Daoy (cell line): ENCODE results near the gene IL4I1. TPM values are rescaled to one million over a fixed set of nuclear protein-coding genes. Genes with fewer than 3 reads are reported as not detected.

ENCODE experiments used
- DNase-seq: peaks from one replicate; pipeline ENCODE4 v3.0.0-alpha.2; 2015; ENCODE audit warnings: low read depth
- total RNA-seq: library from RNA; depleted of rRNA; stranded (reverse); fragments of >200 nt; shearing (Covaris generic); gene quantifications from 2 replicates; pipeline ENCODE4 v1.2.3, GENCODE V29; 2014

Gene IL4I1
- total RNA-seq, 1 experiment from 2014 or later, result 9.1 TPM

- no peak for DNase-seq
Observed at GRCh38 chr19:49863935-49864320, 32.8 kb downstream of the IL4I1 start.

DNA sequence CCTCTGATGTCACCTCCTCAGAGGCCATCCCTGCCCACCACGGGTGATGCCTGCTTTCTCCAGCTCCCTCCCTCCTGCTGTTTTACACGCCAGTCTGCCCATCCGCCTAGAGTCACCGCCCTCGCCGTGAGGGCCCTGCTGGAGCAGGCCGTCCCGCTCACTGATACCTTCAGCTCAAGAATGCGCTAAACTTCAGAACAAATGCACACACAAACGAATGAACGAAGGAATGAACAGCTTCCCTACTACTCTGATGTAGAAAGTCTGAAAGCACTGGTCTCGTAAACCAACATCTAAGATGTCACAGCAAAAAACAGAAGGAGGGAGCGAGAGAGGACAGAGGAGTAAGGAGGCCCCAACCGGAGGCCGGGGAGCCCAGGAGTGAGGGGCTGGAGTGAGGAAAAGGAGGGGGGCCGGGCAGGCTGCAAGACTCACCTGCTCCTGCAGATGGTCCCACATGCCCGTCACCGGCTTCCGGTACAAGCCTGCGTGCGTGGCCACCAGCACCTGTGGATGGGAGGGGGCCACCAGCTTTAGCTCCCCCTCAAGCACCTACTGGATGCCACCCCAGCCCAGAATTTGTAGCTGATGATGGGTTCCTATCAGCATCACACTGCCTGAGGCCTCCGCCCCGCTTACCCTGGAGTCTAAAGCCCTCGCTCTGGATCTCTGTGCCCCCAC, 33.3 kb downstream of the IL4I1 start:
- DNase-seq, result no peak

DNA sequence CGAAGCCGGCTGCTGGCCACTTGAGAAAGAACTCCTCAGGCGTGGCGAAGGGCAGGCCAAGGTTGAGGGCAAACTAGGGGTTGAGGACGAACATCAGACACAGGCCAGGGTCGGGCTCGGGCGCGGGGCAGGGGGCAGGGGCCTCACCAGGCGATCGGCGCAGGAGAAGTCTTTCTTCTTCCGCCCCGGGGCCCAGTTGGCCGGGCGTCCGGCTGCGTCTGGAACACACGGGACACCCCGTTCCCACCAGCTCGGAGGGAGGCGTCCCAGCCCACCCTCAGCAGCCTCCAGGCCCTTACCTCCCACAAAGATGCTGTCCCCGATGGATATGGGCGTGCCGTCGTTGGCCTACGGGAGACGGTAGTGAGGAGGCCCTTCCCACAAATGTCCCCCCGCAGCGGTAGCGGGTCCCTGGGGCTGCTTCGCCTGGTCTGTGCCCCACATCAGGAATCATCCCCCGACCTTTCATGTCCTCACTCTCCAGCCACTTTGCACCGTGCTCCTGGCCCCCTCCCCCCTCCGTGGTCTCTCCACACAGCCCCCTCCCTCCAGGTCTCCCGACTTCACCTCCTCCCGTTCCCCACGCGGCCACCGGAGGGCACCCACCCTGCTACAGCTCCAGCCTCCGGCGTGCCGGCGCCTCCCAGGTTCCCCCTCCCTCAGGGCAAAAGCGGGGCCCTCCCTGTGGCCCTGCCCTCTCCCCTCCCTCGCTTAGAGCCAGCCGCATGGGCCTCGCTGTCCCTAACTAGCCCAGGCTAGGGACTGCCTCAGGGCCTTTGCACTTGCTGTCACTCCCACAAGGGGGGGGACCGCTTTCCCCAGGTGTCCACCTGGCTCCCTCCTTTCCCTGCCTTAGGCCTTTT, 34.1 kb downstream of the IL4I1 start:
- DNase-seq, result no peak

DNA sequence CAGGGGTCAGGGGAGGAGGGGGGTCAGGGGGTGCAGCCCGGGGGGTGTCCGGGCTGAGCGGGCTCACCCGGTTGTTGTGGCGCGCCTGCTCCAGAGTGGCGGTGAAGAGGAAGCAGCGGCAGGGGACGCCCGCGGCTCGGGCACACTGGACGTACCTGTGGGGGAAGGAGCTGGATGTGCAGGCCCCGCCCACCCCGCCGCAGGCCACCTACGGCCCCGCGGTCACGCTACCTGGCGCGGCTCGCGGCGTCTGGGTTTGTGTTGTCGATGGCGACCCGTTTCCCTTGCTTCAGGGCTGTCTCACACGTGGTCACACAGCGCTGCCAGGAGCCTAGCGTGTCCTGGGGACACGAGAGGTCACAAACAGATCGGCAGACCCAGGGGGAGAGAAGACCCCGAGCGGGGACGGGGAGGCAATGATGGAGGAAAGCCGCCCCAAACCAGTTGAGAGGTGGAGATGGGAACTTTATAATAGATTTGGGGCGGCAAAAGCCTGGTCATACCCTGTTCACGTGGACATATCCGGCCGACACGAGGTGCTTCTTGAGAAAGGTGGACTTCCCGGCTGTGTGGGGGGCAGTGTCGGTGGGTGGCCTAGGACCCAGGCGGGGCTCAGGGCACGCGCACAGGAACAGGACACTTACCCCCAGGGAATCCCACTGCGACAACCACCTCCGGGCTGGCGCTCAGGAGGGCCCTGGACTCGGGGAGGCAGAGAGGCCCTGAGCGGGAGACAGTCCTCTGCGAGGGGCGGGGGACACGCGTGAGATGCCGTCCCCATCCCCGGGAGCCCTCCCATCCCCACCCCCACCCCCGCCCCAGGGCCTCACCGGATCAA, 34.9 kb downstream of the IL4I1 start:
- DNase-seq, result no peak

DNA sequence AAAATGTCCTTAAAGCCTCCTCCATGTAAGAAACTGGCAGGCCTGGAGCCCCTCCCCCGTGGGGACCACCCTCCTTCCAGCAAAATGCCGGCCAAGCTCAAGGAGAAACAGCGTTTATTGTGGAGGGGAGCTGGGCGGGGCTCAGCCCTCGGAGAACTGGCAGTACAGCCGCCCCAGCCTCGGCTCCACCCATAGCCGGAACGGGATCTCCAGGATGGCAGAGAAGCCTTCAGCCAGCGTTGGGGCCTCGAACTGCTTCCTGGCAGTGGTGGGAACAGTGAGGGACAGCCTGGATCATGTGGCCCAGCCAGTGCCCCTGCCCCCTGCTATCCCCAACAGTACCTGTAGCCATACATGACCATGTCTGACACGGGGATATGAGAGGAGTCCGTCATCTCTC, 35.6 kb downstream of the IL4I1 start:
- no peak for DNase-seq

GRCh38 chr19:49860336-49861102, 36.2 kb downstream of the IL4I1 start:
- DNase-seq, result no peak

- DNase-seq, result no peak
Observed at GRCh38 chr19:49859682-49860335, 36.9 kb downstream of the IL4I1 start.

DNA sequence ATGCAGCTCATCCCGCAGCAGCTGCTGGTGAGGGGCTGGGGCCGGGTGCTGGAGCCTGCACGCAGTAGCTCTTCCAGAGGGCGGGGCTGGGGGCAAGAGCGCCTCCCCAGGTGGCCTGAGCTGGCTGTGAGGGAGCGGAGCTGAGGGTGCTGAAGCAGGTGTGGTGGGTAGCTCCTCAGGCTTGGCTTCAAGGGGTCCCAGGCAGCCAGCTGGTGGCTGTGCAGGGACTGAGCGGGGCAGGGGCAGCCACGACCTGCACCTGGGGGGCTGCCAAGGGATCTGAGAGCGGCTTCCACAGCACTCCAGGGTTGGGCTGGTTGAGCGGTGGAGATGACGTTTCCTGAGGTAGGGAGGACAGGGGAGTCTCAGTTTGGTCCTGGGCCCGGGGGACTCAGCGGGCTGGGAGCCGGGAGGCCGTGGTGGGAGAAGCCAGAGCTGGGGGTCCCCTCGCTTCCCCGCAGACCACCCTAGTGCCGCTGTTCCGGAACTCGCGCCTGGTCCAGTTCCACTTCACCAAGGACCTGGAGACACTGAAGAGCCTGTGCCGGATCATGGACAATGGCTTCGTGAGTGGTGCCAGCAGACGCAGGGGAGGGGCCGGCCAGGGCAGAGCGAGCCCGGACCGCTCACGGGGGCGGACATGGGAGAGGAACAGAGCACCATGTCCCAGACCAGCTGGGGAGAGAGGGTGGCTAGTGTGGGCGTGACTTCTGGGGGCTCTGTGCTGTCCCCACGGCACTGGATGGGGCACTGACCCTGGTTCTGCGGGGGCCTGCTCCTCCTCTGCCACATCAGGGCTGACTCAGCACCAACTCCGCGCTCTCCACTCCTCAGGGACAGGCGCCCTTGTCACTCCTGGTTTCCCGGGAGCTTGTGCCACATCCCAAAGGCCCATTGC, 38.4 kb downstream of the IL4I1 start:
- DNase-seq, result peak; percentile 56

GRCh38 chr19:49857838-49858087, 38.9 kb downstream of the IL4I1 start:
- no peak for DNase-seq

DNA sequence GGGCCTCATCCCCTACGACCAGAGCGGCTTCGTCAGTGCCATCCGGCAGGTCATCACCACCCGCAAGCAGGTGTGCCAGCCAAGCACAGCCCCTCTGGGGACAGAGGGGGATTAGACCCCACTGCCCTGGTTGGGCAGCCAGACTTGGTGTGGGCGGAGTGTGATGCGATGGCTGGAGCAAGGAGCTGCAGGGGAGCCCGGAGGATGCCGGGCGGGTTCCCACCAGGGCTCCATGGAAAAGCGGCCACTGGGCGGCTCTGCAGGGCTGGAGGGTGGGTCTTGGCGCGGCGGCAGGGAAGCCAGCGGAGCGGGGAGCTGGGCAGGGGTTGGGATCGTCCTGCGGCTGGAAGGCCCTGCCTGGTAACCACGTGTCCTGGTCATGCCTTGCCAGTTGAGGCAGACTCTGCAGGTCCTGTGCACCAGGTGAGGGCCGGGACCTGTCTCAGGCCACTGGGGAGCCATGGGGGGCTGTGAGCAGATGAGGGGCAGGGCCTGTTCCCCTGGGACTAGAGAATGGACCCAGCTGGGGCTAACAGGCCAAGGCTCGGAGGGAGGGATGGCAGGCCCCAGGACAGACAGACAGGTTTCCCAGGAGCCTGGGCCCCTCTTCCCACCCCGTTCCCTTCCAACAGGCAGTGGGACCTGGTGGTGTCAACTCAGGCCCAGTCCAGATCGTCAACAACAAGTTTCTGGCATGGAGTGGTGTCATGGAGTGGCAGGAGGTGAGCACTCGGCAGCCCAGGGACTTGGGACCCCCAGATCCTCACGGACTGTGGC, 39.4 kb downstream of the IL4I1 start:
- DNase-seq, result no peak

GRCh38 chr19:49856574-49857021, 40.1 kb downstream of the IL4I1 start:
- no peak for DNase-seq

- DNase-seq, result no peak
Observed at GRCh38 chr19:49855676-49856573, 40.8 kb downstream of the IL4I1 start.

DNA sequence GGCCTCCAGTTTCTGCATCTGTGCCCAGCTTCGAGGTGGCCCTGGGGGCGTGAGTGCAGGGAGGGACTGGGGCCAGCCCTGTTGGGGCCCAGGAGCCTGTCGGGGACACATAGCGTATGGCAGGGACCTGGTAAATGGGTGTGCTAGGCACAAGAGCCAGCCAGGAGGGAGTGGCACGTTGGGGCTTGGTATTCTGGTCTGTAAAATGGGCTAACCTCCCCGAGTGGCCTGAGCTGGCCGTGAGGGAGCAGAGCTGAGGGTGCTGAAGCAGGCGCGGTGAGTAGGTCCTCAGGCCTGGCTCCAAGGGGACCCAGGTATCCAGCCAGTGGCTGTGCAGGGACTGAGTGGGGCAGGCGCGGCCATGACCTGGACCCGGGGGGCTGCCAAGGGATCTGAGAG, 41.4 kb downstream of the IL4I1 start:
- no peak for DNase-seq

DNA sequence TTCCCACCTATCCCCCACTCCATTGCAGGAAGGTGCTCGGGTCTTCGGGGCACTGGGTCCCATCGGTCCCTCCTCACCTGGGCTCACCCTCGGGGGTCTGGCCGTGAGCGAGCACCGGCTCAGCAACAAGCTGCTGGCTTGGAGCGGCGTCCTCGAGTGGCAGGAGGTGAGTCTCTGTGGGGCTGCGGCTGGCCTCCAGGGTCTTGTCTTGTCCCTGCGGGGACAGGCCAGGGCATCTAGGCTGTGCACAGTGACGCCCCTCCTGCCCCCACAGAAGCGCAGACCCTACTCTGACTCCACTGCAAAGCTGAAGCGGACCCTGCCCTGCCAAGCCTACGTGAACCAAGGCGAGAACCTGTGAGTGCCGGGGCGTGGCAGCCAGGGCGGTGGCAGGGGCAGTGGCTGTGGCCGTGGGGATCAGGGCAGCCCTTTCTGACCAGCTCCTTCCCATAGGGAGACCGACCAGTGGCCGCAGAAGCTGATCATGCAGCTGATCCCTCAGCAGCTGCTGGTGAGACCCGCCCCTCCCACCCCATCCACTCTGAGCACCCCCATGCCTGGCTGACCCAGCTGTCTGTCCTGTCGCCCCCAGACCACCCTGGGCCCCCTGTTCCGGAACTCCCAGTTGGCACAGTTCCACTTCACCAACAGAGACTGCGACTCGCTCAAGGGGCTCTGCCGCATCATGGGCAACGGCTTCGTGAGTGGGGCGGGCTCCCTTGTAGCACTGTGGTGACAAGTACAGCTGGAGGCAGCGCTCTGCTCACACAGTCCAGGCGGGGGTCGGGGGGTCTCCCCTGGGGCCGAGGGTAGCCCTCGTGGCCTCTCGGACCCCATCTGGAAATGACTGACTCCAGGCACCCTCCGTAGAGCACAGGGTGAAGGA, 42.1 kb downstream of the IL4I1 start:
- DNase-seq, result no peak

GRCh38 chr19:49853852-49854377, 42.8 kb downstream of the IL4I1 start:
- no peak for DNase-seq

DNA sequence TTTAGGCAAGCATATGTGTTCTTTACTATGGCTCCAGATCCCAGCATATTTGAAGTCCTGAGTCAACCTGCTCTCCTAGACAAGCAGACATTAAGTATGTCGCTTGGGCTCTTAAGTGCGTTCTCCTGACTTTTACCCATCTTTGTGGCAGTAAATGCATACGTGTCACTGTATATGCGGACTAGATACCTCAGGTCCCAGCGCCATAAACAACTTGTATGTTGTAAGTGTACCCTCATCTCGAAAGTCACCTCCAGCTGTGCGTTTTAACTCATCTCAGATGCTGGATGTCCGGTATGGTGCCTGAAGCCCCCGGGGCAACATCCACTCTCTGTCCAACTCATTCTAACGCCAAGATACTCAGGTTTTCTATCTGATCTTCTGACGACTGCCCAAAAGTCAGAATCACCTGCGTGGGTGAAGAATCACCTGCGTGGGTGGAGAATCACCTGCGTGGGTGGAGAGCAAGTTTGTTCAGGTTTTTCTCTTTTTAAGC, 44.0 kb downstream of the IL4I1 start:
- DNase-seq, result no peak
